ENCODE measurements around the gene KBTBD13.

KBTBD13 gene

GRCh38 chr15:65101891-65102708, 25.6 kb downstream of the KBTBD13 start:
- in situ Hi-C loops (cut with HindIII; ENCODE audit: low sequenced_read_pairs): loop anchor here (5.0 kb wide), 1 partner anchor 50 kb away; no protein-coding TSS in a partner anchor

GRCh38 chr15:65102912-65103311, 26.4 kb downstream of the KBTBD13 start:
- in situ Hi-C loops (cut with HindIII; ENCODE audit: low sequenced_read_pairs): loop anchor here (5.0 kb wide), 1 partner anchor 51 kb away; no protein-coding TSS in a partner anchor

- in situ Hi-C loops (cut with HindIII; ENCODE audit: low sequenced_read_pairs): no loop called here
Observed at GRCh38 chr15:65105038-65105437, 28.5 kb downstream of the KBTBD13 start.

- in situ Hi-C loops (cut with HindIII; ENCODE audit: low sequenced_read_pairs): no loop called here
Observed at GRCh38 chr15:65106011-65106590, 29.6 kb downstream of the KBTBD13 start.

- in situ Hi-C loops (cut with HindIII; ENCODE audit: low sequenced_read_pairs): loop anchor here (5.0 kb wide), 1 partner anchor 37 kb away; no protein-coding TSS in a partner anchor
Observed at GRCh38 chr15:65110676-65111292, 34.2 kb downstream of the KBTBD13 start.

GRCh38 chr15:65115086-65115485, 38.5 kb downstream of the KBTBD13 start, which contains the start of gene UBAP1L:
Gene UBAP1L, minus strand, starts transcription at chr15:65115200. Its CDS starts 8,985 bp downstream, at chr15:65106215.
- in situ Hi-C loops (cut with HindIII; ENCODE audit: low sequenced_read_pairs): no loop called here

GRCh38 chr15:65115542-65115941, 39.0 kb downstream of the KBTBD13 start:
- in situ Hi-C loops (cut with HindIII; ENCODE audit: low sequenced_read_pairs): no loop called here
